GM18870 (cell line): Measurements from ENCODE around the gene PDGFA.

ENCODE experiments used
- ATAC-seq: cut with Tn5 transposase; IDR thresholded peaks from one replicate; pipeline ENCODE4 v1.9.1; 2021; ENCODE audit warnings: moderate library complexity; ENCODE audit not compliant: unreplicated experiment

Gene PDGFA

DNA sequence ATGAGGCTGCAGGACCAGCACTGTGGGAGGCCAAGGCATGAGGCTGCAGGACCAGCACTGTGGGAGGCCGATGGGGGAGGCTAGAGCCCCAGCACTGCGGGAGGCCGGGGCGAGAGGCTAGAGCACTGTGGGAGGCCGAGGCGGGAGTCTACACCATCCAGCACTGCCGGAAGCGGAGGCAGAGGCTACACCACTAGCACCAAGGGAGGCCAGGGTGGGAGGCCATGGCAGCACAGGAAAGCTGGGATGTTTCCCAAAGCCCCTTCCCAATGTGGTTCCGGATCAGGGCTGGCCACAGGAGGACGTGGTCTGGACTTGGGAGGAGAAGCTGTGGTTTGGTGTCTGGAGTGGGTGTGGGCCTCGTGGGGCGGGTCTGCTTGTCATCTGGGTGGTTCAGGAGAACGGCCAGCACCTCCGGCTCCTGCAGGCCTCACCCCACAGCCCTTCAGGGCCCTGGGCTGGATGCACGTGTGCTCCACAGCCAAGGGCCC lies 43.6 kb downstream of the PDGFA start:
- no peak for ATAC-seq

DNA sequence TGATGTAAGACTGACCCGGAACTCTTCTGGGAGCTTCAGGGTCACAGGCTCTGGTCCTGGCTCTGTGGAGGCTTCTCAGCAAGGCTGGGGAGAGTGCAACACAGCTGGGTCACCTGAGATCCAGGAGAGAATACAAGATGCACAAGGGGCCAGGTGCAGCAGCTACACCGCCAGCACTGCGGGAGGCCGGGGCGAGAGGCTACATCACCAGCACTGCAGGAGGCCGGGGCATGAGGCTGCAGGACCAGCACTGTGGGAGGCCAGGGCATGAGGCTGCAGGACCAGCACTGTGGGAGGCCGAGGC lies 44.3 kb downstream of the PDGFA start:
- no peak for ATAC-seq

DNA sequence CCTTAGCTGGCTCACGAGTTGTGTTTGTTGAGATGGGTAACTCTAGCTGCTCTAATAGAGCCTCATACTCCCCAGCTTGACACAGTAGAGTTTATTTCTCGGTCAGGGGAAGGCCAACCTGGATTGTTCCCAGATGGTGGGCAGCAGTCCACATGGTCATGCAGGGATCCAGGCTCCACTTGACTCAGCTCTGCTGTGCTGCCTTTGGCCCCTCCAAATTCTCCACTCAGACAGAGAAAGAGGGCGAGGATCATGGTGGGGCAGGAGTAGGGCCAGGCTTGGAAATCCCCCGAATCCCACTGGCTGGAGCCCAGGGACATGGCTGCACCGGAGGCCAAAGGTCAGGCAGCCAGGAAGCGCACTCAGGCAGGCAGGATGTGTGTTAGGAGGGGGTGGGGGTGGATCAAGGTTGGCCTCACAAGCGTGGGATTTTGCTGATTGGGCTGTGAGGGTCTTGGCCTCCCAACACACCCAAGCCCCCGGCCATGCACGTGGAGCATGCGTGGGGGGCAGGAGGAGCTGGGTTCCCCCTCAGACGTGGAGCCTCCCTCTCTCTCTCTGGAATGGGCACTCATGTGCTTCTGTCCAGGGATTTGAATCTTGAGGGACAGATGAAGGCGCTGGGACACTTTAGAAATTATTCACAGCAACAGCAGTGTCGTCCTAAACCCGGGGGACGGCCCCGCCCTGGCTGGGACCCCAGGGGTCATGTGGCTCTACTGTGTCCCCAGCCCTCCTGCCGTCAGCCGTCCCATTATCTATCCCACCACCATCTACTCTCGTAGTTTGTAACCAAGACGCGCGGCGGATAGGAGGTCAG lies 44.8 kb downstream of the PDGFA start:
- ATAC-seq = no peak

DNA sequence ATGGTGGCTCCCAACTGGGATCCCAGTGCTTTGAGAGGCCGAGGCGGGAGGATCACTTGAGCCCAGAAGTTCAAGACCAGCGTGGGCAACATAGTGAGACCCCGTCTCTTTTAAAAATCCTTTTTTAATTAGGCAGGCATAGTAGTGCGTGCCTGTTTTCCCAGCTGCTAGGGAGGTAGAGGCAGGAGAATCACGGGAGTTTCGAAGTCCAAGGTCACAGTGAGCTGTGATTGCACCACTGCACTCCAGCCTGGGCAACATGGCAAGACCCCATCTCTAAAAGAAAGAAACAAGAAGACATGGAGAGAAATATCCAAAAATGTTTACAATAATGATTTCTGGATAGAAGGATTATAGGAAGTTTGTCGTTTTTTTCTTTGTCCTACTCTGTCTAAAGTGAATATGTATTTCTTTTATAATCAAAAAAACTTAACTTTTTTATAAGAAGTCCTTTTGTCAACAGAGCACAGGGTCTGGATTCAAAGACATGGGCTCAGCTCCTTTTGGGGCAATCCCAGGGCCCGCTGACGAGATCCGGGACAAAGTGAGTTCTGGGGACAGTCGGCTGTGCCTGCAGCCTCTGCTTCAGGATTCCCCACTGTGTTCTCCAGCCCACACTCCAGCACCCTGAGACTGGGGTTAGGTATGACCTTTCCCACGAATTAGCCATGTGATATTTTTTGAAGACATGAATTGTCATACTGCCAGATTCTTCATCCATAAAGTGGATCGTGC lies 45.6 kb downstream of the PDGFA start:
- no peak for ATAC-seq

DNA sequence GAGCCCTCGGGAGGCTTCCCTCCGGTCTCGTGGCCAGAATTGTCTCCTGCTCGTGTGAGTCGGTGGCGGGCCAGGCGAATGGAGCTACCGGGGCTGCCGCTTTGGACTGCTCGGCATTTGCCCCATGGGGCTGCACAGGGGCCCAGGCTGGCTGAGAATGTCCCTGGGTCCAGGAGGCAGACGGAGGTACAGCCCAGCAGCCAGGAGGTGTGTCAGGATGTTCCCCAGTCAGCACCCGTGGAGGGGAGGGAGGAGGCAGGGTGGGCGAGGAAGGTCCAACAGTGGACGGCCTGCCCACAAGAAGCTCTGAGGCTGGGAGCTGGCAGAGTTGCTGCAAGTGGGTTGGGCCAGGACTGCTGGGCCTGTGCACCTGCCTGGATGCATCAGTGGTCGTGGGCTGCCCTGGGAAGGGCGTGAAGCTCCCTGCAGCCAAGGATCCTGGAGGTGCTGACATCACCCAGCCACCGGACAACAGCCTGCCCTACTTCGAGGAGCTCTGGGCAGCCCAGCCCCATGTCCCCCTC lies 46.4 kb downstream of the PDGFA start:
- ATAC-seq = no peak

DNA sequence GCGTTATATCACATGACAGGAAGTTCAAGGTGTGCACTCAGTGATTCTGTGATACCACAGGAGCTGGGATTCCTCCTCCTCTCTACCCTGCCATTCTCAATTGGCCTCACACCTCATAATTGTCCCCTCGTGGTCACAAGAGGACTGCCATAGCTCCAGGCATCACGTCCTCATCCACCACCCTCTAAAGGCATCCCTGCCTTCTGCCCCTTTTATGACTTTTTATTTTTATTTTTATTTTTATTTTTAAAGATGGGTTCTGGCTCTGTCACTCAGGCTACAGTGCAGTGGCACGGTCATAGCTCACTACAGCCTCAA lies 47.0 kb downstream of the PDGFA start:
- no peak for ATAC-seq

DNA sequence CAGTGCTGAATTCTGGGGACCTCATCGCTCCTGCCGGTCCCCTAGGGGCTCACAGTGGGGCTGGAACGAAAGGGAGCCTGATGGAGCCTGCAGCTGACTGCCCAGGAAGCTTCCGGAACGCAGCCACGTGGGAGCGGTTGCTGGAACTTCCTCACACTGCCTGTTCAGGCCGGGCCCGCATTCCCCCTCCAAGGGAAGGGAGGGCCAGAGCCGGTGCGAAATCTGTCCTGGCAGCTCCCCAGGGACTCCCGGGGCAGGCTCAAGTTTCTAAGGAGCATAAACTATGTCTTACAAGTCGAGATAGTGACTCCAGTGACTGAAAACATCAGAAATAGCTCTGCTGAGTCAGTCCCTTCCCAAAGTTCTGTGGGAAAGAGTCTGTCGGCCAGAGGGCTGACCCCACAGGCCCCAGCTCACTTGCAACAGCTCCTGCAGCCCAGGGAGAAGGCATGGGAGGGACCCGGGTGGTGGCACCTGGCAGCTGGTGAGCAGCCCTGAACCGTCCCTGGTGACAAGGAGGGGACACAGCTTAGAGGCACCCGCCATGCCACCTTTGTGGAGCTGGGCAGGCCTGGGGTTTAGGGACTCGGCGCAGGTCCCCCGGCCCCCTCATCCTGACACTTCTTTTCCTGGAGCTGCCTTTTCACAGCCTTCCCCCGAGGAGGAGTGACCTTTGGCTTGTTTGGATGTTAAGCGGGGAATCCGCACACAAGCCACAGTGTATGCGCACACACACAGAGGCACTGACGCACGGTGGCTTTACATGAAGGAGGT lies 47.6 kb downstream of the PDGFA start:
- no peak for ATAC-seq

DNA sequence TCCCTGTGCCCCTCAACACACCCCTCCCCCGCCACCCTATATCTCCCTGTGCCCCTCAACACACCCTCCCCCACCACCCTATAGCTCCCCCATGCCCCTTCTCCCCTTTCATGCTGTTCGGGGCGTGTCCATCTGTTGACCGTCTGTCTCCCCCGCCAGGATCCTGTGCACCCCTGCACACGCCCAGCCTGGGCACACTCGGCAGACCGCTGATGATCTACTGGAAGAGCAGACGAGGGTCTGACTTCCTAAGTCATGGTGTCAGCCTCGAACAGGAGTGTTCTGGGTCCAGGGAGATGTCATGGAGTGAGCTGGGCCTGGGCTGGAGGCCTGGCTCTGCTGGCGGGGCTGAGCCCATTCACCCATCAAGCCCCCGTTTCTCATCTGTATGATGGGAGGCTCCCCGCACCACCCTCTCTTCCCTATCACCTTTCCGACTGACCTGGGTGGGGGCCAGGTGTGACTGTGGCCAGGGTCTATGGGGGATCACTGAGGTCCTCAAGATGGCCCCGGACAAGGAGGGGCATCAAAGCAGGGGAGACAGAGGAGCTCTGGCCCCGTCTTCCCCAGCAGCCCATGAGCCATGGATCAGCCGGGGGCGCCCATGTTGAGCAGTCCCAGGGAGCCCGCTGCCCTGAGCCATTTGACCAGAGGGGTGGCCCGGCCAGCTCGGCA lies 48.3 kb downstream of the PDGFA start:
- no peak for ATAC-seq

DNA sequence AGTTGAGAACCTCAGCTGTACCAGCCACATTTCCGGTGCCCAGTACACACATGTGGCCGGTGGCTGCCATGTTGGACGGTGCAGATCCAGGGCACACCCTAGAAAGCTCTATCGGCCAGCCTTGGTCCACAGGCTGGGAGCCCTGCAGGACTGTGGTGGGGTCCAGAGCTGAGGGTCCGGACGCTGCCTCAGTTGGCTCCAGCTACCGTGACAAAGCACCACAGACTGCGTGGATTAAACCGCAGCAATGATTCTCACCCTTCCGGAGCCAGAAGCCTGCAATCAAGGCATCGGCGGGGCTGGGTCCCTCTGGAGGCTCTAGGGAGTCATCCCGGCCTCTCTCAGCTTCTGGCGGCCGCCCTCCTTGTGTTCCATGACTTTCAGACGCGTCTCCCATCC lies 50.1 kb downstream of the PDGFA start:
- ATAC-seq = no peak

DNA sequence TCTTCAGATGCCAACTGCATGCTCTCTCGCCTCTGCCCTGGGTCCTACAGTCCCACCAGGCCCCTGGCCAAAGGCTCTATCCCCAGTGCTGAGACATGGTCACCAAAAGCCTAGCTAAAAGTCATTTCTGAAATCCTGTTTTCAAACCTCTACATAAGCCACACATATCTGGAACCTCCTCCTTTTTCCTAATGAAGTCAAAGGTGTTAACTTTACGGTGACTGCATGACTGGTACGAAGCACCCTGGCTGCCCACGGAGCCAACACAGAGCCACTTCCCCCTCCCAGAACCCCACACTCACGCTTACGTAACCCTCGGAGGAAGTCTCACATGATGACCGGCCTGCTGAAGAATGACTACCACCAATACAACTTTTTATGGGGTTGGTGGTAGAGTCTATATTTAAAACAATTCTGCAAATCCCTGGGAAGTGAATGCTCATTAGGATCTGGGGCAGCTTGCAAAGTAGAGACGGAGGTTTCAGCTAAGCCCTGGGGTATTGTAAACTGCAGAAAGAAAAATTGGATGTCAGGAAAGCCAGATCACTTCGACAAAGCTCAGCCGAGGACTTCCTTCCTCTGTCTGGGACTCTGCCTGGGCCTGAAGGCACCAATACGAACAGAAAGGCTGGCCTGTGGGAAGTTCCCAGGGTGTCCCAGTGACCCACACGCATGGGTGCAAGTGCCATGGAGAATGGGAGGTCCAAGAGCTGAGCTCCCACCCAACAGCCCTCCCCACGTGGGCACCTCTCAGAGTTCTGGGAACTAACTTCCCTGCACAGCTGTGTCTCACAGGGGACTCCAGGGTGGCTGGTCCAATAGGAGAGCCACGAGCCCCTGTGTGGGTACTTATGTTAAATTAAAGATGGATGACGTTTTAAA lies 50.7 kb downstream of the PDGFA start:
- ATAC-seq = no peak

DNA sequence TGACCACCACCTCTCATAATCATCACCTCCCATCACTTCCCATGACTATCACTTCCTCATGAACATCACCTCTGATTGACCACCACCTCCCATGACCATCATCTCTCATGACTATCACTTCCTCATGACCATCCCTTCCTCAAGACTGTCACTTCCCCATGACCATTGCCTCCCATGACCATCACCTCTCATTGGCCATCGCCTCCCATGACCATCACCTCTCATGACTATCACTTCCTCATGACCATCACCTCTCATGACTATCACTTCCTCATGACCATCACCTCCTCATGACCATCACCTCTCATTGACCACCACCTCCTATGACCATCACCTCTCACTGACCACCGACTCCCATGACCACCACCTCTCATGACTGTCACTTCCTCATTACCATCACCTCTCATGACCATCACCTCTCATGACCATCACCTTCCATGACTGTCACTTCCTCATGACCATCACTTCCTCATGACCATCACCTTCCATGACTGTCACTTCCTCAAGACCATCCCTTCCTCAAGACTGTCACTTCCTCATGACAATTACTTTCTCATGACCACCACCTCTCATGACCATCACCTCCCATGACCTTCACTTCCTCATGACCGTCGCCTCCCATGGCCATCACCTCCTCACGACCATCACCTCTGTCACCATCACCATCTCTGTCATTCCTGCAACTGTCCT lies 51.6 kb downstream of the PDGFA start:
- ATAC-seq = no peak

DNA sequence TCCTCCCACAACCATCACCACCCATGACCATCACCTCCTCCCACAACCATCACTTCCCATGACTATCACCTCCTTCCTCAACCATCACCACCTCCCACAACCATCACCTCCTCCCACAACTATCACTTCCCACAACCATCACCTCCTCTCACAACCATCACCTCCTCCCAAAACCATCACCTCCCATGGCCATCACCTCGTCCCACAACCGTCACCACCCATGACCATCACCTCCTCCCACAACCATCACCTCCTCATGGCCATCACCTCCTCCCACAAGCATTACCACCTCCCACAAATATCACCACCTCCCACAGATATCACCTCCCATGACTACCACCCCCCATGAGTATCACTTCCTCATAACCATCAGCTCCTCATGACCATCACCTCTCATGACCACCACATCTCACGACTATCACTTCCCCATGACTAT lies 52.2 kb downstream of the PDGFA start:
- no peak for ATAC-seq

DNA sequence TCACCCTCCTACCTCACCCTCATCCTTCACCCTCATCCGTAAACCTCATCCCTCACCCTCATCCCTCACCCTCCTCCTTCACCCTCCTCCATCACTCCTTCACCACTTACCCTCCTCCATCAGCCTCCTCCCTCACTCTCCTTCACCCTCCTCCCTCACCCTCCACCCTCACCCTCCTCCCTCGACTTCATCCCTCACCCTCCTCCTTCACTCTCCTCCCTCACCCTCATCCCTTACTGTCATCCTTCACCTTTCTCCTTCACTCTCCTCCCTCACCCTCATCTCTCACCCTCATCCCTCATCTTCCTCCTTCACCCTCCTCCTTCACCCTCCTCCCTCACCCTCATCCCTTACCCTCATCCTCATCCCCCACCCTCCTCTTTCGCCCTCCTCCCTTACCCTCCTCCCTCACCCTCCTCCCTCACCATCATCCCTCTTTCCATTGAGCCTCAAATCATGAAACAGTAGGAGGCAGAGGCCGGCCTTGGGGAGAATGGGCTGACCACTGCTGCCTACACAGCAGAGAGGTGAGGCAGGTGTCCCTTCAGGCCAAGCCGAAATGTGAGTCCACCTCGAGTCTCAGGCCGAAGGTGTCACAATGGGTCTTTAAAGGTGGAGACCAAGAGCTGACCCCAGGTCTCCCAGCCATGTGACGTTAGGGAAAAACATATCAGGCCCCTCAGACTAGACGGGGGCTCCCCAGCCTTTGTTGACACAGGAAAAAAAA lies 53.0 kb downstream of the PDGFA start:
- ATAC-seq = no peak

DNA sequence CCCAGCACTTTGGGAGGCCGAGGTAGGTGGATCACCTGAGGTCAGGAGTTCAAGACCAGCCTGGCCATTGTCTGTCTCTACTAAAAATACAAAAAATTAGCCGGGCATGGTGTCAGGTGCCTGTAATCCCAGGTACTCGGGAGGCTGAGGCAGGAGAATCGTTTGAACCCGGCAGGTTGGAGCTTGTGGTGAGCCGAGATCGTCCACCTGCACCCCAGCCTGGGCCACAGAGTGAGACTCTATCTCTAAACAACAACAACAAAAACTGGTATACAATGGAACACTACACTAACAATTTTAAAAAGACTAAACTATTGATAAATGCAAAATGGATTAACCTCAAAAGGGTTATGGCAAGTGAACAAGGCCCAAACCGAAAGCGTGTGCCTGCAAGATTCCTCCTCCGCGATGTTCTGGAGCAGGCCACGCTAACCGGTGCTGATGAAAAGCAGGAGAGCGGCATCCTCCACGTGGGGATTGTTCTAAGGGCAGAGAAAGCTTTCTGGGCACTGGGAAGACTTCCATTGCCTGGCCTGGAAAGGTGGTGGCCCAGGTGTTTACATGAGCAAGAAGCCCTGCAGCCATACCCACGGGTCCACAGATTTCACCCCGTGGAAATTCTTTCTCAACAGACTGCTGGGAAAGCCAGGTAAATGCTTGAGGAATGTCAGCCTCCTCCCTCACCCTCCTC lies 53.8 kb downstream of the PDGFA start:
- no peak for ATAC-seq

DNA sequence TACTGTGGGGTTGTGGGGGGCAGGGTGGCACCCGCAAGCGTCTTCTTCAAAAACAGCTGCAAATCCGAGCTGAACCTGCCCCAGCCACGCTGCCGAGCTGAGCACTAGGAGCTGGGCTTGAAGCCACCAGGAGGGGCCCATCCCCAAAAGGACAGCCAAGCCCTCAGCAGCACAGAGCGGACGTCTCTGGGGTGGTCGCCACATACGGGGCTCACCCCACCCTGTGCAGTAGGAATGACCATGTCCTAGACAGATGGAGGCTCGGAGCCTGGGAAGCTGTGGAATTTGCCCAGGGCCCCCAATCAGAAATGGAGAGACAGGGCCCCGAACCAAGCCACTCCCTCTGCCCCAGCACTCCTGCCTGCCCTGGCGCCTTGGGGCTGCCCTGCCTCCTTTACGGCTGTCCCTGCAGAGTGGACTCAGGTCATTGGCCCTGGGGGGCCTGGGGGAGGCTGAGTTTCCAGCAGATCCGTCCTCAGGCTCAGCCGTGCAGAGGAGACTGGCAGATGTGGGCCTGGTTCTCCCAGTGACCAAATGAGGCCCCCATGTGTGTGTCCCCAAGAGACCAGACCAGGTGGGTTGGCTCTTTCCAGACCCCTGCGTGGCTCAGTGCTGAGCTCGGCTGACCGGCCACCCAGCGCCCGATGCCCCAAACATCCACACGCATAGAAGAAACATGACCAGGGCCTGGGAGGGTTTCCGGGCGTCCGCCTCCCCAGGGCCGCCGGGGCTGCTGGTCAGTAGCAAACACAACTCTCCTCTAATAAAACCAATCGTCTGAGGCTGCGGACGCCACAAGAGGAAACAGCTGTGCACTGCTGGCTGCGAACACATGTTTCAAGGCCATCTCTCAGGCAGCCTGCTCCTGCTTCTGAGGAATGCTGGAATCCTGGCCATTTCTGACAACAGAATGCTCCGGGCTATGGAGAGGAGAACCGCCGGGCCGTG lies 54.9 kb downstream of the PDGFA start:
- no peak for ATAC-seq

DNA sequence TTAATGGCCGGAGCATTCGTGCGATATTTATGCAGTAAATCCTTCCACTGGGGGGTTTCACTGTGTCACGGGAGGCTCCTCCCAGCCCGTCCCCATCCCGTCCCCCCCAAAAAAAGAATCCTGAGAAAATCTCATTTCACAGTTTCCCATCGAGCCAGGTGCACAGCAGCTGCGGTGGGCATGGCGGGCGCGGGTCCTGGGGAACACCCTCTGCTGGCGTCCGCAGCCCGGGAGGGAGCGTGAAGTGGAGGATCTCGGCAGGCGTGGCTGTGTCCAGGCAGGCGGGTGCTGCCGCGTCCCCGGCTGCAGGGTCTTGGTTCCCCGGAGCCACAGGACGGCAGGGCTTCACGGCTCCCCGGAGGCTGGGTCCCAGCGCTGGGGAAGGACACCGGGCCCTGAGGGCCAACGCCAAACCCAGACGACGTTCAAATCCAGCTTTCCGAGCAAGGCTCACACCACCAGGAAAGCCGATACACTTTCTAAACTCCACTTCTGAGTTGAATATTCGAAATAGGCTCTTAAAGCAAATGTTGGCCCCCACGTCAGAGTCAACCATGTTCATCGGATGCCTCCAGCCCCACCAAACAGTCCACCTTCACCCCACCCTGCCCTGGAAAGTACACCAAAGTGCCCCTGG lies 55.7 kb downstream of the PDGFA start:
- no peak for ATAC-seq

DNA sequence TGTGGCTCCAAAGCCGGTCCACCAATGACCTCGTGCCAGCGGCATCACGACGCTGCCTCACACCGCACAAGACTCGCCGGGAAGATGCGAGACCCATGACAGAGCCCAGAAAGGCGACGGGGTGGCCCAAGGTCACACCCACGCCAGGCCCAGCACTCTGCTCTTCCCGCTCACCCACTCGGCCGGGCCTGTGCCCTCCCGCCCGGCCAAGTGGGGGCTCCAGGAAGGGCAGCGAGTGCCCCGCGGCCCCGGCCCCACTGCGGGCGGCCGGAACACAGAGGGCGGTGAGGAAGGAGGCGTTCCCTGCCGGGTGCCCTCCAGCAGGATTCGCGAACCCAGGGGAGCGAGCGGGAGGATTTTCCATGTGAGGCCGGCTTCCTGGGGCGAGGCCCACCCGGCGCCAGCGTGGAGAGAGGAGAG lies 56.3 kb downstream of the PDGFA start:
- ATAC-seq = no peak
